HG02981 (cell line): ENCODE data around the gene MYO5B.

Experiments
- ATAC-seq: cut with Tn5 transposase; IDR thresholded peaks from one replicate; pipeline ENCODE4 v1.9.1; 2021; ENCODE audit warnings: mild to moderate bottlenecking, moderate library complexity; ENCODE audit not compliant: unreplicated experiment

Gene MYO5B

GRCh38 chr18:50154420-50154819 lies 40.5 kb downstream of the MYO5B start:
- no peak for ATAC-seq

GRCh38 chr18:50152900-50153299 lies 42.0 kb downstream of the MYO5B start:
- ATAC-seq, result no peak

- ATAC-seq, result no peak
Measured at GRCh38 chr18:50151926-50152325, 43.0 kb downstream of the MYO5B start.

GRCh38 chr18:50144540-50144939 lies 50.4 kb downstream of the MYO5B start:
- no peak for ATAC-seq

GRCh38 chr18:50143886-50144285 lies 51.1 kb downstream of the MYO5B start:
- no peak for ATAC-seq

GRCh38 chr18:50143294-50143693 lies 51.7 kb downstream of the MYO5B start:
- ATAC-seq, result no peak

- no peak for ATAC-seq
Measured at GRCh38 chr18:50142441-50143120, 52.4 kb downstream of the MYO5B start.

GRCh38 chr18:50138181-50139064 lies 56.5 kb downstream of the MYO5B start:
- no peak for ATAC-seq

- no peak for ATAC-seq
Measured at GRCh38 chr18:50135903-50136302, 59.0 kb downstream of the MYO5B start.

- no peak for ATAC-seq
Measured at GRCh38 chr18:50133526-50133925, 61.4 kb downstream of the MYO5B start.

- no peak for ATAC-seq
Measured at GRCh38 chr18:50131591-50131990, 63.4 kb downstream of the MYO5B start.

GRCh38 chr18:50128506-50129271 lies 66.3 kb downstream of the MYO5B start:
- no peak for ATAC-seq

GRCh38 chr18:50127516-50128210 lies 67.3 kb downstream of the MYO5B start:
- no peak for ATAC-seq

GRCh38 chr18:50126471-50126870 lies 68.5 kb downstream of the MYO5B start:
- no peak for ATAC-seq

GRCh38 chr18:50125456-50125855 lies 69.5 kb downstream of the MYO5B start:
- ATAC-seq, result no peak

GRCh38 chr18:50119296-50119695 lies 75.7 kb downstream of the MYO5B start:
- ATAC-seq, result no peak

- no peak for ATAC-seq
Measured at GRCh38 chr18:50117863-50118262, 77.1 kb downstream of the MYO5B start.

GRCh38 chr18:50115095-50115494 lies 79.9 kb downstream of the MYO5B start:
- ATAC-seq, result no peak

- ATAC-seq, result no peak
Measured at GRCh38 chr18:50114448-50114847, 80.5 kb downstream of the MYO5B start.

- no peak for ATAC-seq
Measured at GRCh38 chr18:50113726-50114125, 81.2 kb downstream of the MYO5B start.

- no peak for ATAC-seq
Measured at GRCh38 chr18:50111398-50111797, 83.5 kb downstream of the MYO5B start.
